K562 (cell line): ENCODE measurements around the gene PPM1H. TPM values are rescaled to one million over a fixed set of nuclear protein-coding genes. Genes with fewer than 3 reads are reported as not detected.

ENCODE experiments used
- ATAC-seq: fragments of 200-7000 bp; cut with Tn5 transposase; 3 replicates; pipeline ENCODE4 v1.9.1; 2020; ENCODE audit warnings: moderate library complexity
- BruUV-seq: library from RNA; stranded (reverse); fragments of 400-500 nt; replicated peaks from 2 replicates; lab custom pipeline; 2021; lab: Mats Ljungman, UMichigan
- CTCF ChIA-PET: fragments of 300-600 bp; formaldehyde crosslinking; extraction: SDS; loops from one replicate; lab custom pipeline; 2021; ENCODE audit warnings: low intra/inter-chr PET ratio; lab: Yijun Ruan, JAX
- POLR2A ChIA-PET: fragments of 300-600, 350-650 bp; sonication (Branson Sonifier 250); formaldehyde crosslinking; extraction: SDS; loops from one replicate; lab custom pipeline; 2021; ENCODE audit warnings: antibody characterized with exemption, inconsistent platforms; lab: Yijun Ruan, JAX
- DNase-seq, 4 experiments: peaks; one replicate each; pipeline versions ENCODE4 v3.0.0 to v3.0.0-alpha.2; 2011 to 2018; ENCODE audit warnings: low spot score in 3 of 4, mixed read lengths in 3 of 4; ENCODE audit errors: extremely low read depth in 1 of 4
- FAIRE-seq: peaks from 2 replicates; lab custom pipeline; 2011; peaks lifted over from hg19 to GRCh38; lab: Jason Lieb, UNC
- H2AFZ ChIP-seq: 2 replicates; pipeline ENCODE4 v1.6.0; 2011; ENCODE audit warnings: low read depth, low read length, control low read depth, inconsistent platforms
- H3K27ac ChIP-seq: fragments of 200-600 bp; 3 replicates; pipeline ENCODE4 v1.8.0; 2011; ENCODE audit warnings: low read depth, mild to moderate bottlenecking, control low read depth, inconsistent platforms, low read length, moderate library complexity, mixed read lengths; ENCODE audit errors: extremely low read depth
- H3K27me3 ChIP-seq, 2 experiments: fragments of 300-600 bp in 1 of 2; 2 replicates in 1 of 2; 3 replicates in 1 of 2; pipeline versions ENCODE4 v1.6.0 to v1.8.0; 2011; ENCODE audit warnings: inconsistent platforms in 2 of 2, low read length in 2 of 2, mild to moderate bottlenecking in 1 of 2, mixed read lengths in 1 of 2, moderate library complexity in 1 of 2; ENCODE audit not compliant: control insufficient read depth in 2 of 2, insufficient read depth in 2 of 2
- H3K36me3 ChIP-seq: fragments of 300-600 bp; 3 replicates; pipeline ENCODE4 v1.8.0; 2011; ENCODE audit warnings: mild to moderate bottlenecking, low read length, inconsistent platforms; ENCODE audit not compliant: control insufficient read depth, insufficient read depth
- H3K4me1 ChIP-seq, 2 experiments: fragments of 200-600 bp in 1 of 2; replicated peaks in 1 of 2; 2 replicates in 1 of 2; 3 replicates in 1 of 2; pipeline versions ENCODE4 v1.5.1 to v1.8.0; 2011; ENCODE audit warnings: inconsistent platforms in 2 of 2, low read length in 2 of 2, mild to moderate bottlenecking in 1 of 2, mixed read lengths in 1 of 2, moderate library complexity in 1 of 2; ENCODE audit not compliant: control insufficient read depth in 2 of 2, insufficient read depth in 2 of 2
- H3K4me2 ChIP-seq: 2 replicates; pipeline ENCODE4 v1.6.1; 2011; ENCODE audit warnings: low read length, control low read depth, inconsistent platforms, mixed read lengths; ENCODE audit not compliant: insufficient read depth
- H3K4me3 ChIP-seq: fragments of 200-600 bp; sonication (generic), shearing (Covaris generic); 2 replicates; pipeline ENCODE4 v1.5.1; 2016; ENCODE audit warnings: control low read depth, inconsistent platforms
- H3K79me2 ChIP-seq: fragments of 200-600 bp; 3 replicates; pipeline ENCODE4 v1.8.0; 2011; ENCODE audit warnings: low read length, inconsistent platforms; ENCODE audit not compliant: control insufficient read depth, insufficient read depth
- H3K9ac ChIP-seq, 2 experiments: 2 replicates each; pipeline versions ENCODE4 v1.6.0 to v1.6.1; 2011; ENCODE audit warnings: low read depth in 2 of 2, low read length in 2 of 2, control low read depth in 1 of 2, inconsistent platforms in 1 of 2, mild to moderate bottlenecking in 1 of 2, mixed read lengths in 1 of 2; ENCODE audit not compliant: insufficient read depth in 1 of 2
- H3K9me1 ChIP-seq: one replicate; pipeline ENCODE4 v1.6.0; 2011; ENCODE audit warnings: inconsistent platforms, mild to moderate bottlenecking, low read length, moderate library complexity; ENCODE audit not compliant: control insufficient read depth, insufficient read depth
- H3K9me3 ChIP-seq: replicated peaks from 2 replicates; pipeline ENCODE4 v1.5.1; 2011; ENCODE audit warnings: low read depth, low read length, inconsistent platforms; ENCODE audit not compliant: control insufficient read depth, insufficient read depth
- H4K20me1 ChIP-seq: replicated peaks from 2 replicates; pipeline ENCODE4 v1.6.1; 2011; ENCODE audit warnings: low read length, inconsistent platforms, mixed read lengths; ENCODE audit not compliant: control insufficient read depth, insufficient read depth
- ARID1B ChIP-seq: fragments of 450-650 bp; IDR thresholded peaks from 2 replicates; pipeline ENCODE4 v1.6.1; 2016; ENCODE audit warnings: antibody characterized with exemption, mild to moderate bottlenecking, inconsistent platforms
- FOXP1 ChIP-seq: sonication (generic); formaldehyde crosslinking; IDR thresholded peaks from 2 replicates; pipeline ENCODE4 v1.8.0; 2022; ENCODE audit warnings: mild to moderate bottlenecking, missing genetic modification reagents
- GATAD2B ChIP-seq: fragments of 450-650 bp; IDR thresholded peaks from 2 replicates; pipeline ENCODE4 v1.6.1; 2017; ENCODE audit warnings: mild to moderate bottlenecking, borderline replicate concordance
- NFE2L1 ChIP-seq: fragments of 450-650 bp; IDR thresholded peaks from 2 replicates; pipeline ENCODE4 v1.6.1; 2016; ENCODE audit warnings: missing genetic modification characterization, low read depth, mild to moderate bottlenecking, missing compliant biosample characterization, moderate library complexity, borderline replicate concordance
- NFIC ChIP-seq: fragments of 450-650 bp; IDR thresholded peaks from 2 replicates; pipeline ENCODE4 v1.6.1; 2017; ENCODE audit warnings: mild to moderate bottlenecking, inconsistent platforms
- NFIX ChIP-seq: fragments of 250-450 bp; sonication (Bioruptor Pico); IDR thresholded peaks from 2 replicates; pipeline ENCODE4 v1.4.0; 2020; ENCODE audit warnings: low read depth, mild to moderate bottlenecking, moderate library complexity
- NRF1 ChIP-seq, 2 experiments: fragments of 450-650 bp; IDR thresholded peaks in 1 of 2; conservative IDR thresholded peaks in 1 of 2; 2 replicates each; pipeline ENCODE4 v1.6.1; 2014; ENCODE audit warnings: mild to moderate bottlenecking in 2 of 2
- POLR3G ChIP-seq: IDR thresholded peaks from 2 replicates; pipeline ENCODE4 v1.6.1; 2011; ENCODE audit not compliant: insufficient read length, insufficient replicate concordance; ENCODE audit errors: extremely low read depth
- RB1 ChIP-seq: fragments of 450-650 bp; IDR thresholded peaks from 2 replicates; pipeline ENCODE4 v1.6.1; 2017; ENCODE audit warnings: low read depth, mild to moderate bottlenecking
- WHSC1 ChIP-seq: IDR thresholded peaks from one replicate; pipeline ENCODE4 v1.6.1; 2012; ENCODE audit warnings: low read length, control low read depth, inconsistent platforms
- ZBTB12 ChIP-seq: fragments of 250-450 bp; sonication (Bioruptor Pico); IDR thresholded peaks from 2 replicates; pipeline ENCODE4 v1.4.0; 2020
- ZFP1 ChIP-seq: fragments of 450-650 bp; formaldehyde crosslinking; IDR thresholded peaks from 2 replicates; pipeline ENCODE4 v1.4.0; 2020; ENCODE audit warnings: mild to moderate bottlenecking, mixed read lengths
- ZNF212 ChIP-seq: fragments of 450-650 bp; formaldehyde crosslinking; IDR thresholded peaks from 2 replicates; pipeline ENCODE4 v1.4.0; 2020; ENCODE audit warnings: mild to moderate bottlenecking
- ZNF23 ChIP-seq: fragments of 250-450 bp; sonication (Bioruptor Pico); IDR thresholded peaks from 2 replicates; pipeline ENCODE4 v1.4.0; 2020; ENCODE audit warnings: mild to moderate bottlenecking
- ZNF778 ChIP-seq: fragments of 450-650 bp; formaldehyde crosslinking; IDR thresholded peaks from 2 replicates; pipeline ENCODE4 v1.4.0; 2020; ENCODE audit warnings: mild to moderate bottlenecking, moderate library complexity
- WGBS: fragments of 100-300 bp; shearing (Covaris generic); methylation state at CpG from one replicate; pipeline ENCODE4 v1.1.6; 2016; ENCODE audit warnings: low coverage, mixed read lengths; ENCODE audit not compliant: insufficient coverage; ENCODE audit errors: missing lambda C conversion rate; 5-methylcytosine and 5-hydroxymethylcytosine counted together
- in situ Hi-C: fragments of 300-500 bp; cut with MboI; formaldehyde crosslinking; loops from 4 replicates; pipeline ENCODE4 v1.15.0; 2018; ENCODE audit warnings: inconsistent platforms, mixed read lengths
- intact Hi-C: fragments of 100-400 bp; cut with micrococcal nuclease; formaldehyde crosslinking; loops from 2 replicates; pipeline ENCODE4 v1.14.2; 2022
- polyA plus RNA-seq, 8 experiments: library from polyadenylated mRNA; depleted of rRNA in 4 of 8; stranded (reverse) in 5 of 8; unstranded in 3 of 8; fragments of >200 nt; fragmentation: Nextera tagmentation in 2 of 8; fragmentation: Illumina TruSeq in 1 of 8; extraction: Ambion mirVana in 2 of 8; extraction: Trizol in 1 of 8; gene quantifications; 2 replicates each; pipeline versions ENCODE4 v1.2.1 to v1.2.3, GENCODE V29; 2011 to 2014; ENCODE audit warnings: inconsistent platforms in 1 of 8, missing spikeins in 1 of 8
- total RNA-seq, 7 experiments: library from RNA; depleted of rRNA in 6 of 7; stranded (reverse); fragments of >200 nt in 6 of 7; fragmentation: Illumina TruSeq in 2 of 7; extraction: Trizol in 2 of 7; gene quantifications; 2 replicates each; pipeline versions ENCODE4 v1.2.1 to v1.2.3, GENCODE V29; 2011 to 2021; ENCODE audit warnings: low replicate concordance in 1 of 7

PPM1H gene
- total and polyA plus RNA-seq, 9 of the 15 experiments (the other 6 are each of a cell fraction or from before 2014, with no cell fraction given) = 5.3 to 29.3 (median 11.3) TPM

GRCh38 chr12:62776575-62776974 is 158.4 kb downstream of the PPM1H start:
- intact Hi-C loops (no loop called here), in situ Hi-C loops (no loop called here)
- Histone ChIP-seq H3K79me2 (no peaks in the 10 kb centered on the region; the same call in 2 of the 3 replicates), H3K27me3 (peaks cover 0 to 4% of the 10 kb centered on the region in 2 experiments; a peak in 1 of 5 replicates), H3K4me3 (no peak overlapping the region), H3K9ac (no peak overlapping the region), H3K9me1 (no peaks in the 10 kb centered on the region), H3K4me2 (no peak overlapping the region), H3K27ac (no peak overlapping the region), H3K9me3 (no peaks in the 10 kb centered on the region), H4K20me1 (no peaks in the 10 kb centered on the region), H2AFZ (no peak overlapping the region), H3K36me3 (no peaks in the 10 kb centered on the region), H3K4me1 (no peaks in the 10 kb centered on the region; a peak in 1 of 5 replicates)
- ATAC-seq = no peak
- no TSS peak for BruUV-seq
- no peak for FAIRE-seq
- 0 out of 2 replicates have a peak, but pooled peaks have one; percentile 13 for TF ChIP-seq NFIC
- TF ChIP-seq NRF1 (conservative IDR thresholded peaks at IDR 0.05 in 1 of 2, IDR thresholded peaks at IDR 0.05 in 1 of 2) = no peak
- no peak for TF ChIP-seq POLR3G
- no peak for TF ChIP-seq ARID1B
- no peak for DNase-seq
- POLR2A ChIA-PET = no interaction called here
- CTCF ChIA-PET = interaction anchor here (0.6 kb wide), 1 partner anchor 193 kb away, joined by 3 read pairs; no protein-coding TSS in a partner anchor

GRCh38 chr12:62774794-62775193 is 160.2 kb downstream of the PPM1H start:
- no TSS peak for BruUV-seq
- POLR2A ChIA-PET = interaction anchor here (0.6 to 2.2 kb wide), 3 partner anchors 10 to 76 kb away, joined by 3 to 7 read pairs (median 3); no protein-coding TSS in a partner anchor
- Histone ChIP-seq H3K9me3 (no peaks in the 10 kb centered on the region), H2AFZ (no peak overlapping the region), H3K4me1 (no peaks in the 10 kb centered on the region; a peak in 1 of 5 replicates), H3K4me3 (no peak overlapping the region), H3K36me3 (no peaks in the 10 kb centered on the region), H3K27ac (no peak overlapping the region), H3K79me2 (no peaks in the 10 kb centered on the region; the same call in 2 of the 3 replicates), H3K27me3 (no peaks in the 10 kb centered on the region), H3K4me2 (no peak overlapping the region), H4K20me1 (no peaks in the 10 kb centered on the region), H3K9ac (no peak overlapping the region), H3K9me1 (no peaks in the 10 kb centered on the region)
- 65% methylated on average over 8 of the region's 8 CpGs for WGBS
- intact Hi-C loops (no loop called here), in situ Hi-C loops (no loop called here)
- ATAC-seq = no peak
- DNase-seq = no peak
- FAIRE-seq = no peak
- CTCF ChIA-PET = no interaction called here
- TF ChIP-seq NFIX (CRISPR knock-in tag) (no peak), NFE2L1 (no peak), WHSC1 (no peak), GATAD2B (no peak), ZBTB12 (CRISPR knock-in tag) (no peak), ZNF778 (no peak), RB1 (no peak), ZFP1 (no peak), ZNF212 (CRISPR knock-in tag) (no peak), ZNF23 (no peak), FOXP1 (CRISPR knock-in tag) (no peak)
